K562 (cell line): ENCODE data around the gene COPB2. TPM values are rescaled to one million over a fixed set of nuclear protein-coding genes. Genes with fewer than 3 reads are reported as not detected.
A peak's percentile ranks its signal among the peaks of the same experiment; 100 is the strongest.

Experiments used
- ARID3B ChIP-seq: fragments of 250-450 bp; sonication (Bioruptor Pico); IDR thresholded peaks from 2 replicates; pipeline ENCODE4 v1.4.0; 2020; ENCODE audit warnings: borderline replicate concordance
- BRD4 ChIP-seq: fragments of 200-600 bp; sonication (generic); IDR thresholded peaks from 2 replicates; pipeline ENCODE4 v1.6.1; 2017; ENCODE audit warnings: inconsistent platforms
- BRD9 ChIP-seq: fragments of 450-650 bp; IDR thresholded peaks from 2 replicates; pipeline ENCODE4 v1.6.1; 2018; ENCODE audit warnings: low read depth; ENCODE audit not compliant: partially characterized antibody
- CREB1 ChIP-seq, 2 experiments: sonication (generic) in 1 of 2; formaldehyde crosslinking in 1 of 2; IDR thresholded peaks; 2 replicates each; pipeline versions ENCODE4 v1.6.1 to v1.8.0; 2012 to 2022; ENCODE audit warnings: inconsistent platforms in 1 of 2, mild to moderate bottlenecking in 1 of 2, missing genetic modification reagents in 1 of 2, moderate library complexity in 1 of 2
- CREB3L1 ChIP-seq: fragments of 450-650 bp; IDR thresholded peaks from 2 replicates; pipeline ENCODE4 v1.6.1; 2014; ENCODE audit warnings: low read depth, mild to moderate bottlenecking, moderate library complexity, borderline replicate concordance
- CREM ChIP-seq: IDR thresholded peaks from 2 replicates; pipeline ENCODE4 v1.6.1; 2014; ENCODE audit warnings: antibody characterized with exemption, low read depth
- FIP1L1 ChIP-seq: fragments of 200-400 bp; formaldehyde crosslinking; IDR thresholded peaks from 2 replicates; pipeline ENCODE4 v1.6.1; 2018; ENCODE audit warnings: mild to moderate bottlenecking, low read depth, low read length; ENCODE audit not compliant: poor library complexity, severe bottlenecking
- HDAC6 ChIP-seq: IDR thresholded peaks from 2 replicates; pipeline ENCODE4 v1.6.1; 2012; ENCODE audit warnings: low read depth, mild to moderate bottlenecking, control low read depth, inconsistent platforms, low read length, moderate library complexity
- MED1 ChIP-seq: sonication (generic); formaldehyde crosslinking; IDR thresholded peaks from 2 replicates; pipeline ENCODE4 v1.8.1; 2023; ENCODE audit warnings: missing genetic modification reagents, borderline replicate concordance
- MEIS2 ChIP-seq: fragments of 450-650 bp; IDR thresholded peaks from 2 replicates; pipeline ENCODE4 v1.6.1; 2014; ENCODE audit warnings: mild to moderate bottlenecking; ENCODE audit not compliant: partially characterized antibody
- NCOA2 ChIP-seq, 2 experiments: fragments of 450-650 bp; IDR thresholded peaks; 2 replicates each; pipeline ENCODE4 v1.6.1; 2018; ENCODE audit warnings: mild to moderate bottlenecking in 2 of 2, moderate library complexity in 1 of 2; ENCODE audit not compliant: partially characterized antibody in 2 of 2
- NFIC ChIP-seq: fragments of 450-650 bp; IDR thresholded peaks from 2 replicates; pipeline ENCODE4 v1.6.1; 2017; ENCODE audit warnings: mild to moderate bottlenecking, inconsistent platforms
- NFIX ChIP-seq: fragments of 250-450 bp; sonication (Bioruptor Pico); IDR thresholded peaks from 2 replicates; pipeline ENCODE4 v1.4.0; 2020; ENCODE audit warnings: low read depth, mild to moderate bottlenecking, moderate library complexity
- PKNOX1 ChIP-seq: fragments of 450-650 bp; IDR thresholded peaks from 2 replicates; pipeline ENCODE4 v1.6.1; 2016
- SMAD1 ChIP-seq: fragments of 150-350 bp; IDR thresholded peaks from 2 replicates; pipeline ENCODE4 v1.6.1; 2014; ENCODE audit warnings: low read length, low read depth; ENCODE audit not compliant: partially characterized antibody
- SRSF9 ChIP-seq: fragments of 200-400 bp; formaldehyde crosslinking; IDR thresholded peaks from 2 replicates; pipeline ENCODE4 v1.6.1; 2017; ENCODE audit warnings: low read depth, low read length, borderline replicate concordance
- TBP ChIP-seq: optimal IDR thresholded peaks from 2 replicates; pipeline ENCODE3; 2011; ENCODE audit warnings: low read depth, low read length, improper control_type of control experiment
- XRCC3 ChIP-seq: fragments of 450-650 bp; IDR thresholded peaks from 2 replicates; pipeline ENCODE4 v1.6.1; 2017; ENCODE audit warnings: mild to moderate bottlenecking, moderate library complexity
- ZNF639 ChIP-seq, 2 experiments: fragments of 200-800 bp in 1 of 2; sonication (Bioruptor generic) in 1 of 2; sonication (generic) in 1 of 2; formaldehyde crosslinking in 1 of 2; IDR thresholded peaks in 1 of 2; conservative IDR thresholded peaks in 1 of 2; 2 replicates each; pipeline versions ENCODE4 v1.5.0 to v1.6.1; 2016 to 2020; ENCODE audit warnings: missing compliant biosample characterization in 1 of 2, missing genetic modification characterization in 1 of 2, missing genetic modification reagents in 1 of 2
- polyA plus RNA-seq, 8 experiments: library from polyadenylated mRNA; depleted of rRNA in 4 of 8; stranded (reverse) in 5 of 8; unstranded in 3 of 8; fragments of >200 nt; fragmentation: Nextera tagmentation in 2 of 8; fragmentation: Illumina TruSeq in 1 of 8; extraction: Ambion mirVana in 2 of 8; extraction: Trizol in 1 of 8; gene quantifications; 2 replicates each; pipeline versions ENCODE4 v1.2.1 to v1.2.3, GENCODE V29; 2011 to 2014; ENCODE audit warnings: inconsistent platforms in 1 of 8, missing spikeins in 1 of 8
- total RNA-seq, 7 experiments: library from RNA; depleted of rRNA in 6 of 7; stranded (reverse); fragments of >200 nt in 6 of 7; fragmentation: Illumina TruSeq in 2 of 7; extraction: Trizol in 2 of 7; gene quantifications; 2 replicates each; pipeline versions ENCODE4 v1.2.1 to v1.2.3, GENCODE V29; 2011 to 2021; ENCODE audit warnings: low replicate concordance in 1 of 7

Gene COPB2
- total and polyA plus RNA-seq, 9 of the 15 experiments (the other 6 are each of a cell fraction or from before 2014, with no cell fraction given), result 64.3 to 189 (median 130) TPM

GRCh38 chr3:139318431-139318816 lies 71.0 kb downstream of the COPB2 start (continued):
- TF ChIP-seq CREB1 (IDR thresholded peaks at IDR 0.05), result no peak
- TF ChIP-seq CREB1 (CRISPR knock-in tag; IDR thresholded peaks at IDR 0.05), result no peak
- no peak for TF ChIP-seq BRD9
- no peak for TF ChIP-seq FIP1L1
- no peak for TF ChIP-seq ZNF639 (CRISPR knock-in tag; conservative IDR thresholded peaks at IDR 0.05 in 1 of 2, IDR thresholded peaks at IDR 0.05 in 1 of 2)
- TF ChIP-seq XRCC3, result no peak
- TF ChIP-seq ARID3B (CRISPR knock-in tag), result no peak
- TF ChIP-seq SRSF9, result no peak
- TF ChIP-seq MEIS2, result peak; percentile 67
- TF ChIP-seq MED1 (CRISPR knock-in tag), result no peak
- no peak for TF ChIP-seq CREB3L1
- TF ChIP-seq NFIC, result peak; percentile 99
- TF ChIP-seq NCOA2 (IDR thresholded peaks at IDR 0.05; ENCODE audit: partially characterized antibody in 2 of 2), result no peak
- peak; percentile 88 for TF ChIP-seq SMAD1
- peak; percentile 57 for TF ChIP-seq TBP
- TF ChIP-seq CREM, result no peak
- TF ChIP-seq BRD4, result no peak
- 0 out of 2 replicates have a peak, but pooled peaks have one; percentile 38 for TF ChIP-seq PKNOX1
- peak; percentile 94 for TF ChIP-seq NFIX (CRISPR knock-in tag)
- no peak for TF ChIP-seq HDAC6
- TF ChIP-seq, all 486 proteins: peak for 7
